ENCODE data around the gene SLC26A3.

DNA sequence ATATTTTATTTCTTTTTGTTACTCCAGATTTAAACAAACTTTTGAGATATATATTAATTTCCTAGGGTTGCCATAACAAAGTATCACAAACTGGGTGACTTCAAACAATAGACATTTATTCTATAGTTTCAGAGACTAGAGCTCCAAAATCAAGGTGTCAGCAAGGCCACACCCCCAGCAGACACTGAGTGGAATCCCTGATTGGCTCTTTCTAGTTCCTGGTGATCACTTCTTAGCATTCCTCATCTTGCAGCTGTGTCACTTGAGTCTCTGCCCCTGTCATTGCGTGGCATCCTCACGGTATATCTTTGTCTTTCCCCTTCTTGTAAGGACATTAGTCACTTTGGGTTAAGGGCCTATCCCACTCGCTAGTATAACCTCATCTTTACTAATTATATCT, 7.6 kb upstream of the SLC26A3 start:
- TF ChIP-seq CREB1 (IDR thresholded peaks at IDR 0.05; ENCODE audit: low read depth): no peak
- TF ChIP-seq RAD21 (IDR thresholded peaks at IDR 0.05; ENCODE audit: low read depth): no peak
- no peak for TF ChIP-seq EP300 (IDR thresholded peaks at IDR 0.05; ENCODE audit: borderline replicate concordance)
- TF ChIP-seq FOXM1 (IDR thresholded peaks at IDR 0.05; ENCODE audit: borderline replicate concordance, low read depth): no peak
- TF ChIP-seq, protein P1, sequence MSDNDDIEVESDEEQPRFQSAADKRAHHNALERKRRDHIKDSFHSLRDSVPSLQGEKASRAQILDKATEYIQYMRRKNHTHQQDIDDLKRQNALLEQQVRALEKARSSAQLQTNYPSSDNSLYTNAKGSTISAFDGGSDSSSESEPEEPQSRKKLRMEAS (IDR thresholded peaks at IDR 0.05): no peak
- TF ChIP-seq YY1 (IDR thresholded peaks at IDR 0.05; ENCODE audit: low read depth): no peak
- TF ChIP-seq CEBPB (IDR thresholded peaks at IDR 0.05): no peak
- no peak for TF ChIP-seq ZBTB7A (IDR thresholded peaks at IDR 0.05; ENCODE audit: low read depth)
- TF ChIP-seq REST (IDR thresholded peaks at IDR 0.05; ENCODE audit: low read depth): no peak
- TF ChIP-seq TEAD4 (IDR thresholded peaks at IDR 0.05): no peak
- TF ChIP-seq TCF12 (IDR thresholded peaks at IDR 0.05; ENCODE audit: low read depth): no peak
- TF ChIP-seq NFIC (IDR thresholded peaks at IDR 0.05): no peak
- TF ChIP-seq USF1 (IDR thresholded peaks at IDR 0.05): no peak
